GM12878 (cell line): ENCODE results near the gene TLE2. TPM values are rescaled to one million over a fixed set of nuclear protein-coding genes. Genes with fewer than 3 reads are reported as not detected.

Experiments used
- ATAC-seq: fragments of 200-7000 bp; cut with Tn5 transposase; 3 replicates; pipeline ENCODE4 v1.9.1; 2020; ENCODE audit warnings: mild to moderate bottlenecking, moderate library complexity
- BruUV-seq: library from RNA; stranded (reverse); fragments of 400-500 nt; replicated peaks from 2 replicates; lab custom pipeline; 2021; lab: Mats Ljungman, UMichigan
- CTCF ChIA-PET: fragments of 300-600 bp; sonication (Branson Sonifier 250); formaldehyde crosslinking; extraction: SDS; loops from one replicate; lab custom pipeline; 2021; ENCODE audit warnings: inconsistent platforms; lab: Yijun Ruan, JAX
- POLR2A ChIA-PET: fragments of 350-600 bp; formaldehyde crosslinking; extraction: SDS; loops from one replicate; lab custom pipeline; 2021; ENCODE audit warnings: inconsistent platforms; lab: Charles Lee
- RAD21 ChIA-PET: fragments of 300-600 bp; sonication (Branson Sonifier 250); formaldehyde crosslinking; loops from one replicate; lab custom pipeline; 2023; ENCODE audit warnings: antibody characterized with exemption; ENCODE audit not compliant: unreplicated experiment; lab: Charles Lee
- SMC1A ChIA-PET: fragments of 300-600 bp; sonication (Branson Sonifier 250); formaldehyde crosslinking; loops from one replicate; lab custom pipeline; 2023; ENCODE audit not compliant: unreplicated experiment, uncharacterized antibody; lab: Charles Lee
- DNase-seq: peaks from one replicate; pipeline ENCODE4 v3.0.0-alpha.2; 2011; ENCODE audit warnings: low read depth, low spot score
- FAIRE-seq: peaks from 3 replicates; lab custom pipeline; 2011; peaks lifted over from hg19 to GRCh38; lab: Jason Lieb, UNC
- H2AFZ ChIP-seq: 2 replicates; pipeline ENCODE4 v1.6.0; 2011; ENCODE audit warnings: low read depth, low read length, control low read depth; ENCODE audit not compliant: control insufficient read depth
- H3K27ac ChIP-seq: 2 replicates; pipeline ENCODE4 v1.5.1; 2011; ENCODE audit warnings: control low read depth; ENCODE audit not compliant: control insufficient read depth, insufficient read depth
- H3K27me3 ChIP-seq, 2 experiments: replicated peaks in 1 of 2; 2 replicates each; pipeline versions ENCODE4 v1.6.0 to v1.6.1; 2011; ENCODE audit warnings: low read length in 1 of 2; ENCODE audit not compliant: control insufficient read depth in 2 of 2, insufficient read depth in 2 of 2
- H3K36me3 ChIP-seq, 2 experiments: 2 replicates each; pipeline ENCODE4 v1.5.1; 2011; ENCODE audit warnings: low read length in 1 of 2; ENCODE audit not compliant: control insufficient read depth in 2 of 2, insufficient read depth in 2 of 2
- H3K4me1 ChIP-seq: 2 replicates; pipeline ENCODE4 v1.6.1; 2011; ENCODE audit warnings: mild to moderate bottlenecking, low read length, moderate library complexity, mixed read lengths; ENCODE audit not compliant: control insufficient read depth, insufficient read depth
- H3K4me2 ChIP-seq: 2 replicates; pipeline ENCODE4 v1.6.0; 2011; ENCODE audit warnings: control low read depth; ENCODE audit not compliant: control insufficient read depth, insufficient read depth
- H3K4me3 ChIP-seq: fragments of 200-600 bp; sonication (generic); 2 replicates; pipeline ENCODE4 v1.5.1; 2016
- H3K79me2 ChIP-seq: 2 replicates; pipeline ENCODE4 v1.6.0; 2011; ENCODE audit warnings: low read length; ENCODE audit not compliant: control insufficient read depth, insufficient read depth
- H3K9ac ChIP-seq: 2 replicates; pipeline ENCODE4 v1.8.0; 2011; ENCODE audit warnings: low read length, control low read depth, mixed read lengths; ENCODE audit not compliant: control insufficient read depth, insufficient read depth
- H3K9me3 ChIP-seq: replicated peaks from 3 replicates; pipeline ENCODE4 v1.5.1; 2011; ENCODE audit warnings: mild to moderate bottlenecking, low read length; ENCODE audit not compliant: control insufficient read depth, insufficient read depth
- H4K20me1 ChIP-seq: 2 replicates; pipeline ENCODE4 v1.6.0; 2011; ENCODE audit not compliant: control insufficient read depth, insufficient read depth
- ATF7 ChIP-seq: fragments of 450-650 bp; IDR thresholded peaks from 2 replicates; pipeline ENCODE4 v1.6.1; 2016; ENCODE audit warnings: low read depth, mild to moderate bottlenecking
- BRCA1 ChIP-seq: IDR thresholded peaks from 2 replicates; pipeline ENCODE4 v1.6.1; 2011; ENCODE audit warnings: low read depth, low read length, improper control_type of control experiment
- NFIC ChIP-seq: IDR thresholded peaks from 2 replicates; pipeline ENCODE4 v1.6.1; 2012; ENCODE audit warnings: low read depth, mild to moderate bottlenecking, inconsistent platforms, low read length, moderate library complexity
- NFYA ChIP-seq: IDR thresholded peaks from 2 replicates; pipeline ENCODE4 v1.6.1; 2011; ENCODE audit warnings: low read depth, mild to moderate bottlenecking, low read length, improper control_type of control experiment, borderline replicate concordance
- PAX8 ChIP-seq: fragments of 450-650 bp; IDR thresholded peaks from 2 replicates; pipeline ENCODE4 v1.6.1; 2017; ENCODE audit warnings: mild to moderate bottlenecking, moderate library complexity
- POLR2A ChIP-seq: IDR thresholded peaks from 2 replicates; pipeline ENCODE4 v1.6.1; 2011; ENCODE audit warnings: low read depth, mild to moderate bottlenecking, low read length
- WGBS: methylation state at CpG from one replicate; pipeline ENCODE4 v1.1.6; 2016; ENCODE audit warnings: low lambda C conversion rate; ENCODE audit not compliant: insufficient replicate concordance, insufficient coverage; ENCODE audit errors: missing lambda C conversion rate; 5-methylcytosine and 5-hydroxymethylcytosine counted together
- in situ Hi-C: fragments of 300-500 bp; cut with MboI; formaldehyde crosslinking; loops from 9 replicates; pipeline ENCODE4 v1.14.3; 2018; ENCODE audit warnings: mixed read lengths
- intact Hi-C: fragments of 100-400 bp; cut with micrococcal nuclease; formaldehyde crosslinking; loops from one replicate; pipeline ENCODE4 v1.14.2; 2022; ENCODE audit not compliant: unreplicated experiment
- polyA plus RNA-seq, 11 experiments: library from polyadenylated mRNA; depleted of rRNA in 4 of 11; unstranded in 6 of 11; stranded (reverse) in 5 of 11; fragments of >200 nt; fragmentation: Nextera tagmentation in 4 of 11; fragmentation: Illumina TruSeq in 1 of 11; extraction: Ambion mirVana in 4 of 11; extraction: Trizol in 1 of 11; gene quantifications; 1 replicate in 1 of 11; 2 replicates in 10 of 11; pipeline versions ENCODE4 v1.2.1 to v1.2.3, GENCODE V29; 2011 to 2016; ENCODE audit warnings: inconsistent platforms in 2 of 11, missing spikeins in 2 of 11, low read depth in 1 of 11
- total RNA-seq, 4 experiments: library from RNA; depleted of rRNA in 3 of 4; stranded (reverse); fragments of >200 nt in 3 of 4; fragmentation: Illumina TruSeq in 1 of 4; extraction: Trizol in 1 of 4; gene quantifications; 2 replicates each; pipeline versions ENCODE4 v1.2.1 to v1.2.3, GENCODE V29; 2013 to 2021
- TF ChIP-seq, protein P1 (sequence below): IDR thresholded peaks from 2 replicates; pipeline ENCODE4 v1.6.1; 2011; ENCODE audit warnings: low read depth, low read length, improper control_type of control experiment, borderline replicate concordance

Gene TLE2
- total and polyA plus RNA-seq, 10 of the 15 experiments (the other 5 are each of a cell fraction or from before 2014, with no cell fraction given) = 0.05 to 0.21 (median 0.11) TPM; not detected in 5

DNA sequence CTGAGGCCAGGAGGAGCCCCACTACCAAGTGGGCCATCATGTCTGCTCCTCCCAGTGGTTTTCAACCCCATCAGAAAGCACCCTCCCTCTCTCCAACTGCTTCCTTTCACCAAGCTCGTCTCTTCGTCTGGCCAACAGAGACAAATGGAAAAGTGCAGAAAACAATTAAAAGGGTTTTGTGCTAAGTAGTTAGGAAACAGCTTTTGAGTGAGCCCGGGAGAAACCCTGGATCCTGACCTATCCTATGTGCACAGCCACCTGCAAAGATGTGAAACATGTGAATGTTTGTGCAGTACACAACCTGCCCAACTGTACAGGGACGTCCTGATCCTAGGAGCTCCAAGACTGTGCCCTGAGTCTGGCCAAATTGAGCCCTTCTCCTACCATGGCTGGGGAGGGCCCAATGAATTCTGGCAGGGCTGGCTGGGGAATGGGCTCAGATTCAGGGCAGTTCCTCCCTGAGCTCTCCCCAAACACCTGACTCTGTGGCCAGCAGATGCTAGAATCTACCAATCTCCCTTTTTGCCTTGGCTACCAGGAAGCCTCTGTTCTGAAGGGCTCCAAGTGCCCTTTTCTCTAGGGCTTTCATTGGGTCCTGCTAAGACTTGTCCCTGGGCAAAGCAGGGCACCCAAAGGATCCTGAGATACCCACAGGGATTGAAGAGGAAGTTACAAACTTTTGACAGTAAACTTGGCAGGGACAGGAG, 25.3 kb upstream of the TLE2 start:
- TF ChIP-seq POLR2A (peak; percentile 17), NFYA (no peak)
- TF ChIP-seq, all 136 proteins: peak for 1
- no peak for ATAC-seq
- ChIA-PET POLR2A (interaction anchor here (0.6 kb wide), 1 partner anchor 130 kb away, joined by 6 read pairs; no protein-coding TSS in a partner anchor), SMC1A (interaction anchor here (0.7 kb wide), 1 partner anchor 1617 kb away, joined by 4 read pairs; no protein-coding TSS in a partner anchor), RAD21 (no interaction called here), CTCF (interaction anchor here (0.6 kb wide), 1 partner anchor 397 kb away, joined by 3 read pairs; no protein-coding TSS in a partner anchor)
- no peak overlapping the region for H3K9ac ChIP-seq
- WGBS = 88% methylated on average over 4 of the region's 4 CpGs
- no peak overlapping the region for H3K27ac ChIP-seq
- H3K4me1 ChIP-seq = peaks cover 3% of the 10 kb centered on the region; the same call in 1 of the 2 replicates
- no TSS peak for BruUV-seq
- no peaks in the 10 kb centered on the region for H3K27me3 ChIP-seq
- peaks cover 6% of the 10 kb centered on the region; the same call in 1 of the 2 replicates for H3K79me2 ChIP-seq
- H4K20me1 ChIP-seq = peaks cover 6% of the 10 kb centered on the region; the same call in 1 of the 2 replicates
- no peak for DNase-seq
- intact Hi-C loops (no loop called here), in situ Hi-C loops (no loop called here)
- FAIRE-seq = no peak
- no peak overlapping the region for H3K4me3 ChIP-seq
- H3K36me3 ChIP-seq = peaks cover 12 to 17% of the 10 kb centered on the region in 2 experiments; a peak in 3 of 4 replicates
- H3K4me2 ChIP-seq = no peak overlapping the region
- no peaks in the 10 kb centered on the region for H3K9me3 ChIP-seq
- no peak overlapping the region for H2AFZ ChIP-seq

DNA sequence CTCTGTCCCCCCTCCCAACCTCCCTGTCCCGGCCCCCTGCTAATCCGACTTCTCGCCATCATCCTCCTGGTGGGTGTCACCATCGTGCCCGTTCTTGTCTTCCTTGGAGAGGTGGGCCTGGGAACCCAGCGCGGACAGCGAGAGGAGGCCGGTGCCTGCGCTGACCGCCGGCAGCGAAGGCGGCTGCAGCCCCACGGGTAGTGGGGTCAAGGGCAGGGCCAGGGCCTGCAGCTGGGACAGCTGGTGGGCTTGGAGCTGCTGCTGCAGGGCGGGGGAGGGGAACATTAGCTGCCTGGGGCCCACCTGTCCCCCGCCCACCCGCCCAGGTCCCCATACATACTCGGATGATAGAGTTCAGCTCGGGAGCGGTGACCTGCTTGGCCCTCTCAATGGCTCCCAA, 24.7 kb upstream of the TLE2 start:
- H3K9me3 ChIP-seq = no peaks in the 10 kb centered on the region
- H3K27ac ChIP-seq = no peak overlapping the region
- POLR2A ChIA-PET = interaction anchor here (2.0 kb wide), 1 partner anchor 18 kb away, joined by 11 read pairs; no protein-coding TSS in a partner anchor
- intact Hi-C loops = no loop called here
- H4K20me1 ChIP-seq = peaks cover 4% of the 10 kb centered on the region; the same call in 1 of the 2 replicates
- peaks cover 12 to 15% of the 10 kb centered on the region in 2 experiments; a peak in 3 of 4 replicates for H3K36me3 ChIP-seq
- no peak overlapping the region for H3K9ac ChIP-seq
- no peak for ATAC-seq
- no peak overlapping the region for H3K4me2 ChIP-seq
- CTCF ChIA-PET = interaction anchor here (1.7 kb wide), 1 partner anchor 17 kb away, joined by 6 read pairs; no protein-coding TSS in a partner anchor
- no peak overlapping the region for H2AFZ ChIP-seq
- RAD21 ChIA-PET = interaction anchor here (1.9 kb wide), 1 partner anchor 18 kb away, joined by 5 read pairs; no protein-coding TSS in a partner anchor
- H3K27me3 ChIP-seq = peaks cover 0 to 3% of the 10 kb centered on the region in 2 experiments; a peak in 1 of 4 replicates
- no TSS peak for BruUV-seq
- H3K4me1 ChIP-seq = peaks cover 3% of the 10 kb centered on the region; the same call in 1 of the 2 replicates
- in situ Hi-C loops = no loop called here
- no peak for DNase-seq
- TF ChIP-seq ATF7 (no peak), BRCA1 (no peak), PAX8 (no peak), NFIC (no peak)
- TF ChIP-seq, protein P1, sequence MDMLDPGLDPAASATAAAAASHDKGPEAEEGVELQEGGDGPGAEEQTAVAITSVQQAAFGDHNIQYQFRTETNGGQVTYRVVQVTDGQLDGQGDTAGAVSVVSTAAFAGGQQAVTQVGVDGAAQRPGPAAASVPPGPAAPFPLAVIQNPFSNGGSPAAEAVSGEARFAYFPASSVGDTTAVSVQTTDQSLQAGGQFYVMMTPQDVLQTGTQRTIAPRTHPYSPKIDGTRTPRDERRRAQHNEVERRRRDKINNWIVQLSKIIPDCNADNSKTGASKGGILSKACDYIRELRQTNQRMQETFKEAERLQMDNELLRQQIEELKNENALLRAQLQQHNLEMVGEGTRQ = no peak
- TF ChIP-seq, all 136 proteins: peak for 0
- SMC1A ChIA-PET = no interaction called here
- H3K4me3 ChIP-seq = no peak overlapping the region
- 98% methylated on average over 15 of the region's 21 CpGs for WGBS
- H3K79me2 ChIP-seq = peaks cover 4% of the 10 kb centered on the region; the same call in 1 of the 2 replicates
- FAIRE-seq = no peak
